HCT116 (cell line): ENCODE results near the gene WNT9B. TPM values are rescaled to one million over a fixed set of nuclear protein-coding genes. Genes with fewer than 3 reads are reported as not detected.

Experiments
- ATAC-seq: fragments of 200-7000 bp; cut with Tn5 transposase; 2 replicates; pipeline ENCODE4 v1.9.1; 2020; ENCODE audit warnings: mild to moderate bottlenecking, moderate library complexity
- BruUV-seq: library from RNA; stranded (reverse); fragments of 400-500 nt; replicated peaks from 2 replicates; lab custom pipeline; 2021; lab: Mats Ljungman, UMichigan
- CTCF ChIA-PET: fragments of 300-600 bp; sonication (Branson Sonifier 250); formaldehyde crosslinking; loops from one replicate; lab custom pipeline; 2021; ENCODE audit warnings: antibody characterized with exemption; lab: Charles Lee
- POLR2A ChIA-PET: fragments of 300-600, 350-600 bp; sonication (Branson Sonifier 250); formaldehyde crosslinking; loops from one replicate; lab custom pipeline; 2021; ENCODE audit warnings: antibody characterized with exemption; lab: Charles Lee
- RAD21 ChIA-PET, 2 experiments: fragments of 300-600 bp; sonication (Branson Sonifier 250); formaldehyde crosslinking; loops; one replicate each; lab custom pipeline; 2023; ENCODE audit warnings: low total read pairs in 2 of 2; ENCODE audit not compliant: uncharacterized antibody in 2 of 2, unreplicated experiment in 2 of 2, low non-redundant PET in 1 of 2; lab: Charles Lee
- DNase-seq: peaks from one replicate; pipeline ENCODE4 v3.0.0-alpha.2; 2010; ENCODE audit warnings: low read depth, low spot score
- H2AFZ ChIP-seq: fragments of 200-600 bp; shearing (Covaris generic), sonication (generic); 2 replicates; pipeline ENCODE4 v1.6.1; 2017; ENCODE audit warnings: low read depth, mixed run types, mixed read lengths, antibody characterized with exemption, low read length; ENCODE audit not compliant: poor library complexity, severe bottlenecking
- H3K27ac ChIP-seq: 2 replicates; pipeline ENCODE4 v1.5.1; 2012; ENCODE audit warnings: low read depth, low read length
- H3K27me3 ChIP-seq: fragments of 200-600 bp; sonication (generic); 2 replicates; pipeline ENCODE4 v1.6.1; 2016; ENCODE audit warnings: mixed run types, low read length, mixed read lengths; ENCODE audit not compliant: insufficient read depth
- H3K36me3 ChIP-seq, 2 experiments: fragments of 200-500 bp in 1 of 2; fragments of 200-600 bp in 1 of 2; sonication (Bioruptor generic) in 1 of 2; sonication (generic) in 1 of 2; 2 replicates each; pipeline versions ENCODE4 v1.5.1 to v1.6.1; 2014 to 2016; ENCODE audit warnings: low read length in 2 of 2, inconsistent platforms in 1 of 2, mixed read lengths in 1 of 2, mixed run types in 1 of 2; ENCODE audit not compliant: insufficient read depth in 2 of 2, control insufficient read depth in 1 of 2
- H3K4me1 ChIP-seq, 2 experiments: fragments of 200-600 bp in 1 of 2; sonication (generic) in 1 of 2; 2 replicates each; pipeline versions ENCODE4 v1.5.1 to v1.6.1; 2012 to 2017; ENCODE audit warnings: low read length in 2 of 2, inconsistent platforms in 1 of 2, mild to moderate bottlenecking in 1 of 2, mixed read lengths in 1 of 2, mixed run types in 1 of 2, moderate library complexity in 1 of 2; ENCODE audit not compliant: insufficient read depth in 2 of 2, control insufficient read depth in 1 of 2
- H3K4me2 ChIP-seq: fragments of 200-600 bp; sonication (generic); 2 replicates; pipeline ENCODE4 v1.6.1; 2017; ENCODE audit warnings: mixed run types, low read length, mixed read lengths
- H3K4me3 ChIP-seq, 2 experiments: fragments of 200-600 bp in 1 of 2; sonication (generic) in 1 of 2; replicated peaks in 1 of 2; 2 replicates each; pipeline ENCODE4 v1.5.1; 2011 to 2016; ENCODE audit warnings: low read length in 2 of 2, control low read depth in 1 of 2, low read depth in 1 of 2, mild to moderate bottlenecking in 1 of 2, mixed read lengths in 1 of 2, mixed run types in 1 of 2
- H3K79me2 ChIP-seq: fragments of 200-600 bp; sonication (generic); 2 replicates; pipeline ENCODE4 v1.6.1; 2017; ENCODE audit warnings: mild to moderate bottlenecking, mixed run types, low read length, moderate library complexity, mixed read lengths; ENCODE audit not compliant: insufficient read depth
- H3K9ac ChIP-seq: fragments of 200-600 bp; sonication (generic); 2 replicates; pipeline ENCODE4 v1.6.1; 2016; ENCODE audit warnings: low read length, mixed read lengths
- H3K9me2 ChIP-seq: fragments of 200-600 bp; sonication (generic), shearing (Covaris generic); 2 replicates; pipeline ENCODE4 v1.6.1; 2017; ENCODE audit warnings: mixed run types, mild to moderate bottlenecking, moderate library complexity; ENCODE audit not compliant: insufficient read depth
- H3K9me3 ChIP-seq, 2 experiments: fragments of 200-500 bp in 1 of 2; fragments of 200-600 bp in 1 of 2; sonication (Bioruptor generic) in 1 of 2; sonication (generic) in 1 of 2; 2 replicates each; pipeline ENCODE4 v1.6.1; 2014 to 2017; ENCODE audit warnings: low read length in 2 of 2, mixed read lengths in 2 of 2, inconsistent platforms in 1 of 2, low read depth in 1 of 2, mild to moderate bottlenecking in 1 of 2, mixed run types in 1 of 2, moderate library complexity in 1 of 2; ENCODE audit not compliant: control insufficient read depth in 1 of 2, insufficient read depth in 1 of 2
- H4K20me1 ChIP-seq: fragments of 200-600 bp; sonication (generic), shearing (Covaris generic); 2 replicates; pipeline ENCODE4 v1.6.1; 2017; ENCODE audit warnings: mixed run types, mild to moderate bottlenecking, moderate library complexity; ENCODE audit not compliant: insufficient read depth
- ATF3 ChIP-seq: IDR thresholded peaks from 2 replicates; pipeline ENCODE4 v1.6.1; 2012
- CEBPB ChIP-seq: IDR thresholded peaks from 2 replicates; pipeline ENCODE4 v1.6.1; 2012; ENCODE audit warnings: low read depth
- CTCF ChIP-seq, 3 experiments: fragments of 200-600 bp in 1 of 3; sonication (generic) in 1 of 3; IDR thresholded peaks in 2 of 3; conservative IDR thresholded peaks in 1 of 3; 2 replicates each; pipeline ENCODE4 v1.5.1; 2012 to 2017; ENCODE audit warnings: low read depth in 2 of 3, low read length in 2 of 3, antibody characterized with exemption in 1 of 3, borderline replicate concordance in 1 of 3, control low read depth in 1 of 3, mild to moderate bottlenecking in 1 of 3, mixed read lengths in 1 of 3, mixed run types in 1 of 3, moderate library complexity in 1 of 3; ENCODE audit not compliant: insufficient read depth in 1 of 3
- ELF1 ChIP-seq: IDR thresholded peaks from 2 replicates; pipeline ENCODE4 v1.6.1; 2012; ENCODE audit warnings: low read depth, borderline replicate concordance
- EZH2phosphoT487 ChIP-seq: fragments of 200-600 bp; IDR thresholded peaks from 2 replicates; pipeline ENCODE4 v1.6.1; 2018; ENCODE audit warnings: antibody characterized with exemption, borderline replicate concordance
- FOSL1 ChIP-seq: IDR thresholded peaks from 2 replicates; pipeline ENCODE4 v1.6.1; 2012; ENCODE audit warnings: low read depth
- JUND ChIP-seq: IDR thresholded peaks from 2 replicates; pipeline ENCODE4 v1.6.1; 2012
- POLR2A ChIP-seq: IDR thresholded peaks from 2 replicates; pipeline ENCODE4 v1.7.0; 2011; ENCODE audit warnings: borderline replicate concordance; ENCODE audit not compliant: insufficient read depth, insufficient read length; ENCODE audit errors: extremely low read depth
- SIN3A ChIP-seq: IDR thresholded peaks from 2 replicates; pipeline ENCODE4 v1.6.1; 2012; ENCODE audit warnings: low read depth
- SRF ChIP-seq: IDR thresholded peaks from 2 replicates; pipeline ENCODE4 v1.6.1; 2012; ENCODE audit warnings: low read depth
- TCF7L2 ChIP-seq: IDR thresholded peaks from 2 replicates; pipeline ENCODE4 v1.7.0; 2011; ENCODE audit warnings: borderline replicate concordance, inconsistent platforms; ENCODE audit not compliant: insufficient read depth, insufficient read length; ENCODE audit errors: extremely low read depth
- ZBTB33 ChIP-seq: IDR thresholded peaks from 2 replicates; pipeline ENCODE4 v1.6.1; 2011; ENCODE audit warnings: mild to moderate bottlenecking, low read length, moderate library complexity; ENCODE audit not compliant: insufficient replicate concordance; ENCODE audit errors: extremely low read depth
- ZFX ChIP-seq: fragments of 450-650 bp; IDR thresholded peaks from 2 replicates; pipeline ENCODE4 v1.6.1; 2017
- ZNF274 ChIP-seq: fragments of 200-500 bp; sonication (Bioruptor generic); IDR thresholded peaks from 2 replicates; pipeline ENCODE4 v1.6.1; 2014; ENCODE audit warnings: mild to moderate bottlenecking, low read depth, low read length, inconsistent platforms
- intact Hi-C: fragments of 100-400 bp; cut with micrococcal nuclease; formaldehyde crosslinking; loops from 2 replicates; pipeline ENCODE4 v1.10.0; 2022
- total RNA-seq: library from RNA; stranded (reverse); gene quantifications from one replicate; pipeline ENCODE4 v1.2.1, GENCODE V29; 2021; ENCODE audit not compliant: unreplicated experiment

Gene WNT9B
- total RNA-seq, 1 experiment from 2014 or later, result not detected

- no peaks in the 10 kb centered on the region for H3K9me2 ChIP-seq
- DNase-seq, result no peak
- no peak overlapping the region for H3K9ac ChIP-seq
- TF ChIP-seq TCF7L2 (no peak), SRF (no peak), FOSL1 (no peak), ZNF274 (no peak), JUND (no peak), EZH2phosphoT487 (no peak), ZFX (no peak)
- no peak overlapping the region for H3K4me2 ChIP-seq
- no TSS peak for BruUV-seq
- H2AFZ ChIP-seq, result no peak overlapping the region
- no peaks in the 10 kb centered on the region for H3K36me3 ChIP-seq
- no peaks in the 10 kb centered on the region for H4K20me1 ChIP-seq
- ATAC-seq, result no peak
- no peaks in the 10 kb centered on the region for H3K27me3 ChIP-seq
- intact Hi-C loops, result no loop called here
- H3K27ac ChIP-seq, result no peak overlapping the region
- RAD21 ChIA-PET, result no interaction called here
- H3K9me3 ChIP-seq, result no peaks in the 10 kb centered on the region
- H3K4me1 ChIP-seq, result peaks cover 3 to 10% of the 10 kb centered on the region in 2 experiments; a peak in 3 of 4 replicates
- H3K79me2 ChIP-seq, result no peaks in the 10 kb centered on the region
- CTCF ChIA-PET, result interaction anchor here (0.7 kb wide), 1 partner anchor 119 kb away, joined by 3 read pairs; no protein-coding TSS in a partner anchor
- POLR2A ChIA-PET, result no interaction called here
- no peak overlapping the region for H3K4me3 ChIP-seq
Observed at GRCh38 chr17:46872421-46872820, 21.0 kb downstream of the WNT9B start.

GRCh38 chr17:46873941-46874645, 22.7 kb downstream of the WNT9B start:
- Histone ChIP-seq H3K9ac (no peak overlapping the region), H4K20me1 (no peaks in the 10 kb centered on the region), H3K4me1 (peaks cover 3 to 10% of the 10 kb centered on the region in 2 experiments; a peak in 3 of 4 replicates), H3K4me2 (no peak overlapping the region), H3K27me3 (no peaks in the 10 kb centered on the region), H3K36me3 (no peaks in the 10 kb centered on the region), H3K79me2 (no peaks in the 10 kb centered on the region), H3K27ac (no peak overlapping the region), H3K9me2 (no peaks in the 10 kb centered on the region), H3K9me3 (no peaks in the 10 kb centered on the region), H3K4me3 (no peak overlapping the region), H2AFZ (no peak overlapping the region)
- ATAC-seq (no peak), DNase-seq (no peak)
- intact Hi-C loops, result no loop called here
- ChIA-PET CTCF (interaction anchor here (0.6 kb wide), 1 partner anchor 18 kb away, joined by 4 read pairs; no protein-coding TSS in a partner anchor), RAD21 (no interaction called here), POLR2A (no interaction called here)
- TF ChIP-seq ZFX (no peak), ELF1 (no peak), POLR2A (no peak), CTCF (IDR thresholded peaks at IDR 0.05 in 2 of 3, conservative IDR thresholded peaks at IDR 0.05 in 1 of 3; ENCODE audit: borderline replicate concordance in 1 of 3, insufficient read depth in 1 of 3, low read depth in 2 of 3, low read length in 2 of 3) (no peak), SIN3A (no peak), CEBPB (no peak), TCF7L2 (no peak), ZBTB33 (no peak), FOSL1 (no peak), ATF3 (no peak), ZNF274 (no peak), SRF (no peak)
- no TSS peak for BruUV-seq
